Suppressor macrophage (primary cell): ENCODE measurements around the gene C5orf52.
"Not testable (repeated sequence)": the region's sequence is repeated elsewhere in the genome, so short reads cannot be mapped to it uniquely, and the experiment has no call there.

Source experiments
- DNase-seq, 4 experiments: peaks; one replicate each; pipeline ENCODE4 v3.0.0-alpha.2; 2020 to 2022
- total RNA-seq, 17 experiments: gene quantifications; one replicate each; lab custom pipeline; 2026; ENCODE audit warnings: mixed read lengths in 6 of 17, inconsistent platforms in 3 of 17; lab: John Stamatoyannopoulos, UW

The C5orf52 gene
- total RNA-seq = 0 to 0.35 (median 0) reads per million in 17 experiments

DNA sequence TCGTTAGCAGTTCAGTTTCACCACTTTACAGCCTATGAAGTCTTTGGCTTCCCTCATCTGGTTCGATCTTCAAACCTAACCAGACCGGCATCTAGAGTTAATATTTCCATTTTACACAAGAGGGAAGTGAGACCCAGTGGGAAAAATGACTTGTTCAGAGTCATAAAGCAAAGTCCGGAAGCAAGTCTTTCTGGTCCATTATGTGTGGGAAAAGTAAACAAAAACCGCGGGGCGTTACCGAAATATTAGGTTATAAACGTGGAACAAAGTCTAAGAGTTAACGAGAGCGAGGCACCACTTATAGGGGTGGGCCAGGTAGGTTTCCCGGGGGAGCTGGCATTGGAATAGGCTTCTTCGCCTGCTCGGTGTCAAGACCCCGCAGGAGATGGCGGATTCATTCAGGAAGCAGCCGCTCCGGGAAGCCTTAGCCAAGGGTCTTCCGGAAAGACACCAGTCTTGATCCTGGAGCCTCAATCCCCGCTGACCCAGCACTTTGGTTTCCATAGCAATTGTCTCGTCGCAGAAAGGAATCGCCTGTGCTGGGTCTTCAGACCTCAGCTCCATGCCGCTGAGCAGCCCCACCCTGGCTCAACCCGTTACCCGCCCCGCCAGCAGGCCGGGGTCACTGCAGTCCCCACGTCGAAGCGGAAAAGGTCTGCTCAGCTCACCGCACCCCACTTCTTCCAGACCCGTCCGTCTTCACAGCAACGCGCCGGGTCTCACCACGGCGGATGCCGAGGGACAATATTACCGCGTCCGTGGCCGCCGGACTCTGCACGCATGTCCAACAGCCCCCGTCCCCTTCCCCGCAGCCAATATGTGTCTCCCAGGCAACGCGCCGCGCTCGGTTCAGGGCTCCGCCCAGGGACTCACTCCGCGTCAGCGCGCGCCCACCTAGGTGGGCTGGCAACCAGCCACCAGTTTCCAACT lies at the start of gene C5orf52:
TSS of gene C5orf52 (plus strand) at position 872 of the 930 bp plus-strand sequence. CDS start 82 bp downstream, outside the sequence.
- peak; percentile 30 to 63 (median 48) for DNase-seq

DNA sequence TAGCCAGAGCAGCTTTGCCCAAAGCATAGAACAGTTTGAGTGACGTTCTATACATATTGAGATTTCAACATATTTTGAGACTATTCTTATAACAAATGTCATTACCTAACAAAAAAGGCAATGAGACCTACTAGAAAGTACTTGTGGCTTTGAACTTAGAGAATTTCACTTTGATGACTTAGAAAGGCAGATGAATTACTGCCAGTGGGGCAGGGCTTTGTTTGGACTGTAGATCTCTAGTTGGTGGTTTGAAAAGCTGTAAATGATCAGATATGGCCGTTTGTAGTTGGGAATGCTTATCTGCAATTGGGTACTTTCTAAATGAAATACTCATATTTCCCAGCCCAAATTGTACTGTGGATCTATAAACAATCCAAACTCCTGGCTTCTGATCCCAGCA lies 47.2 kb upstream of the C5orf52 start:
- no peak for DNase-seq

DNA sequence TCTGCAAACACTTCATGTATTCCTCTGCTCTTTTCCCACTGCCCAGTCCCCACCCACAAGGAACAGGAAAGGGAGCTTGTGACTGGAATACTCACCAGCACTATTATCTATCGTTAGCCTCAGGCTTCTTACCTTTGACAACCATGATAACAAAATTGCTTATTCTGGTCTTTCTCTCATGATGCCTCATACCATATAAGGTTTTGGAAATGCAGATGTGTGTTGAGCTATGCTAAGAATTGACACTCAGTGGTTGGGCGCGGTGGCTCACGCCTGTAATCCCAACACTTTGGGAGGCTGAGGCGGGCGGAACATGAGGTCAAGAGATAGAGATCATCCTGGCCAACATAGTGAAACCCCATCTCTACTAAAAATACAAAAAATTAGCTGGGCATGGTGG lies 44.5 kb upstream of the C5orf52 start:
- DNase-seq = no peak

DNA sequence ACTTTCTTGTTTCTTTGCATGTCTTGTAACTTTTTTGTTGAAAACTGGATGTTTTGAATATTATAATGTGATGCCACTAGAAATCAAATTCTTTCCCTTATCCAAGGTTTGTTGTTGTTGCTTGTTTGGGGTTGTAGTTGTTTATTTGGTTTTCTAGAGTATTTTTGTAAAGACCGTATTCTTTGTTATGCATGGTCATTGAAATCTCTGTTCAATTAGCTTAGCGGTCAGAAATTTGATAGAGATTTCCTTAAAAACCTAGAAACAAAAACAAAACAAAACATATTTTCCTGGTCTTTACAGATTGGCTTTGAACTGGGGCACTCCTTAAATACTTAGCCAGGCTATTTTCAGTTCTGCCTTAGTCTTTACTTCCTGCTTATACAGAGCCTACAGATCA lies 41.0 kb upstream of the C5orf52 start:
- DNase-seq = peak in 1 of 4 experiments; percentile 37

DNA sequence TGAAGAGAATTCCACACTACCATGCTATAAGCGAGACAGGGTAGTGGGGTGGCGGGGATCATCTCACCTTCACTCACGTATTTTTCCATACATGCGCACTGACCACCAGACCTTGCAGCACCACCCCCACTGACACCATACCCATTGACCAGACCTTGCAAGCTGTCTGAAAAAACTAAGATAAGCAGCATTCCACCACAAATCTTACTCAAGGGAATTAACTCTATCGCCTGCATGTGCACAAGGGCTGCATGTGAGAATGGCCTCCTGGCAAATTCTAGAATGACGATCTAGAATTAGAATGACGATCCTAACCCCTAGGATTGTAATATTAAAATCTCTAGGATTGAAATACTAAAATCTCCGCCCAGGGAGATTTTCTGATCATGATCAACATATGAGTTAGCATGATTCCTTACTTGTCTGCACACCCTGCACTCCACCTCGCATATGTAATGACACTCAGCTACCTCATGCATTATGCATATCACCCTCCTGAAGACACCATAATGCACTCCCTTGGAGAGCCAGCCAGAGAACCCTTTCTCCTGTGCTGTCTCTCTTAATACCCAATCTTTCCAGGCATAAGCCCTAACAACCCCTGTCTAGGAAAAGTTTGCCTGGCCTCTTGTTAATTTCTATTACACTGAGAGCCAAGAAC lies 30.8 kb upstream of the C5orf52 start:
- DNase-seq = no peak

DNA sequence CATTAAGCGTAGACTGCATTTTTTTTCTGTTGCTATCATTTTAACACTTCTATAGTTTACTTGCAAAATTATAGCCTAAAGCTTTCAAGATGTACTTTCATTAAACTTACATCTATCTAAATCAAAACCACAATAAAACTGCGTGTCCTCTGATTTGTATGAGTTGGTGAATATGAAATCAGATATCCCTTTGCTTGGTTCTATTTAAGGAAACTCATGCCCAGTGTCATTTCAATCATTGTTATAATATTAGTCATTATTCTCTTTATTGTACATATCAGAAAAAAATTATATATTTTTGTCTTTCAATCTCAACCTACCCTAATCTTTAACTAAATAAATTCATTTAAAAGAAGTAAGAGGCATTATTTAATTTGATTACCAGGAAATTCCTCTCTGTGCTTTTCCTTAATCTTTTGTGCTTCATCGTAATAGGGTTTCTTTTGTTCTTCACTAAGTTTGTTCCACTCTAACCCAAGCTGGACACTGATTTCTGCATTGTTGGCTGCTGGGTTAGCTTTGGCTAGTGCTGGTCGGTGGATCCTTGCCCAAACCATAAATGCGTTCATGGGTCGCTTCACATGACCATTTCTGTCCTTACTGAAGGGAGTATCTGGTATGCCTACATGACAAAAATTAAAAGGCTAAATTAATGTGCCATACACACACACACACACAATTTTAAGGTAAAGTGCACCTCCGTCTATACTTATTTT lies 22.9 kb upstream of the C5orf52 start:
- no peak for DNase-seq

DNA sequence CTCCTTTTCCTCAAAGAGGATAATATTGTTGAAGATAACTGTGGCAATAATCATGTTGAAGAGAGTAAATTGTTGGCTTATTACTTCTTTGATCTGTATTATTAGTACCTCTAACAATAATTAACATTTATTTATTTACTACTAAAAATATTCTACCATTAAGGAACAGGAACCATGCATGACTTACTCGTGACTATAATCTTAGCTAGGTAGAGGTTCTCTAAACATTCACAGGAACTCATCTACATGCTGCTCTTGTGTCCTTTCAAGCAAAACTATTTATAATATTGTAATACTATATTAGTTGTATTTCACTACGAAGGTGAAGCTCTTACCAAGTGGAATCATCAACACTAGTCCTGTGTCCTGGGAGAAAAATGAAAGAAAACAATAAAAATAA lies 22.2 kb upstream of the C5orf52 start:
- DNase-seq = no peak

DNA sequence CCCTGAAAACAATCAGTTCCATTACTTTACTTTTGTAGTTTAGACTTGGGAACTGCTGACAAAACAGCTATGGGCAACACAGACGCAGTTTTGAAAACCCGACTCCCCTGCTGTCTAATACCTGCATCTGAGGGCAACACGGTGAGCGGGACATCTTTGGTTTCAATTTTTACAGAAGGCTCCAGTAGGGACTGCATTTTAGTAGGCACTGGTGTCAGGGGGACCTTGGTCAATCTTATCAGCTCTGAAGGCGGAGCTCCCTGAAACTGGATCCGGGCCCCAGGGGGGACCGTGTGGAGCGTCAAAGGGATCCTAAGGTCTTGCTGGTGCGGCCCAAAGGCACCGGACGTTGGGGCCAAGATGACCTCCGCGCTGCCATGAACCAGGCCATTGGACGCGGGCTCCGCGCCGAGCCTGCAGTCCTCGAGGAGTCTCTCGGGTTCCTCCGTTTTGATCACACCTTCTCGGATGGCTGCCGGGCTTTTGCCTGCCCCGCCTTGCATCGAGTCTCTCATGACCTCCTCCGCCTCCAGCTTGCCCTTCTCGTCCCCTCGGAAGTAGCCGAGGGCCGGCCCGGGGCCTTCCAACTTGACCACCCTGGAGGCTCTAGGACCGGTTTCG lies 20.2 kb upstream of the C5orf52 start:
- DNase-seq = no peak

DNA sequence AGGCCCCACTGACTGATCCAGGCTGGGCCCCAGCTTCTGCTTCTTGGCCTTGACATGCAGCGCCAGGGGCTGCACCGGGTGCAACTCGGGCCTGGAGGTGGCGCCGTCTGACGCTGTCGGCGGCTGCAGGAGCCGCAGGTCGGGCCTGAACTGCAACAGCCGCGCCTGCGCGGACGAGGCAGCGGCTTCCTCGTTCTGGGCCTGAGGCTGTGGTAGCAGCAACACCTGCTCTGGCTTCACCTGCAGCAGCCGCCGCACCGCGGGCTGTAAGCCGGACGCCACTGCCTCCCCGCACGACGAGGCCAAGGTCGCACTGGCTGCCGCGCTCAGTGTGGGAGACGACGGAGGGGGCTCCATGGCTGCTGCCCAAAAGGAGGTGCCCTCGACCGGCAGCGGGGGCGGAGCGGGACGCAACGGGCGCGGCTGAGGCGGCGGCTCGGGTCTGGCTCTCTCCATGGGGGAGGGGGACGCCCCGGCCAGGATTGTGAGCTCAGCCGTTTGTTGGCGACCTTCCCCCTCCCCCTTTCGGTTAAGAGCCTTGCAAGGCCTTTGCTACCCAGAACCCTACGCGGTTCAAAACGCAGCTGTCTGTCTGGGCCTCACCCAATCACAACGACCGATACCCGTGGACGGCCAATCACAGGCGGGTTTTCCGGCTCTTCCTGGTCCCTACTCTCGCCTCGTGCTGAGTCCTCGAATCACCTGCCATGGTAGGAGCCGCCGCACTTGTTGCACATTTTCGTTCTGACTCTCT lies 19.5 kb upstream of the C5orf52 start:
- peak; percentile 46 to 77 (median 68) for DNase-seq

DNA sequence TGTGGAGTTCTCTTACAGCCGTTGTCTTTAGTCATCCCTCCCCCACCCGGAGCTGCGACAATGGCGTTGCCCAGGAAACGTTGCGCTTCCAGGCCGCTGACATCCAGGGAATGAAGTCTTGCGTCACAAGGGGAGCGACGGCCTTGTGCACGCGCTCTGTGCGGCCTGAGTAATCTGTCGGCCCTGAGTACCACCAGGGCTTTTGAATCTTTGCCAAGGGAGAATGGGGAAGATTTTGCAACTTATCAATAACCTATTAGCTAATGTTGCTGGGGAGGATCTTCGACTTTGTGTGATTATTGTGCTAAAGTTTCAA lies 19.0 kb upstream of the C5orf52 start, which contains the start of gene SOX30:
TSS of gene SOX30 (minus strand) at position 62 of the 316 bp plus-strand sequence. CDS start 360 bp downstream, outside the sequence.
- DNase-seq = no peak

DNA sequence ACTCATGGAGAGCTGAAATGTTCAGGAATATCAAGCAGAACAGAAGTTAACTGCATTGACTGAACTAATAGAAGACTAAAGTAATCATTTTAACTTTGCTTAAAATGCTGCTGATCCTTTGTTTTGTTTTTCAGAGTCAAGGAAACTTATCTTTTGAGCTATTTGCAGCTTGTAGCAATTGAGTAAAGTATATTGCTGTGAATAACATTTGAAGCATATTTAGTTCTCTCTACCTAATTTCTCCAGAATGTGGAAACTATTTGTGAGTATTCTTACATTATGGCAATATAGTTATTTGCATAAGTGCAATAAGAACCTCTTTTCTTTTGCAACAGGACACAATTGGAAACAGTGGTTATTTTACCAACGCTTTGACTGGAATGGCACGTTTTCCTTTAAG lies 13.8 kb upstream of the C5orf52 start:
- DNase-seq = no peak

DNA sequence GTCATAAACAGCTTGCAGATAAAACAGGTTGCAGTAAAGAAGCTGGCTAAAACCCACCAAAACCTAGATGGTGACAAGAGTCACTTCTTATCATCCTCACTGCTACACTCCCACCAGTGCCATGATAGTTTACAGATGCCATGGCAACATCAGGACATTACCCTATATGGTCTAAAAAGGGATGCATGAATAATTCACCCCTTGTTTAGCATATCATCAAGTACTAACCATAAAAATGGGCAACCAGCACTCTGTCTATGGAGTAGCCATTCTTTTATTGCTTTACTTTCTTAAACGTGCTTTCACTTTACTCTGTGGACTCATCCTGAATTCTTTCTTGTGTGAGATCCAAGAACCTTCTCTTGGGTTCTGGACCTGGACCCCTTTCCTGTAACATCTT lies 12.4 kb upstream of the C5orf52 start:
- DNase-seq = no peak

DNA sequence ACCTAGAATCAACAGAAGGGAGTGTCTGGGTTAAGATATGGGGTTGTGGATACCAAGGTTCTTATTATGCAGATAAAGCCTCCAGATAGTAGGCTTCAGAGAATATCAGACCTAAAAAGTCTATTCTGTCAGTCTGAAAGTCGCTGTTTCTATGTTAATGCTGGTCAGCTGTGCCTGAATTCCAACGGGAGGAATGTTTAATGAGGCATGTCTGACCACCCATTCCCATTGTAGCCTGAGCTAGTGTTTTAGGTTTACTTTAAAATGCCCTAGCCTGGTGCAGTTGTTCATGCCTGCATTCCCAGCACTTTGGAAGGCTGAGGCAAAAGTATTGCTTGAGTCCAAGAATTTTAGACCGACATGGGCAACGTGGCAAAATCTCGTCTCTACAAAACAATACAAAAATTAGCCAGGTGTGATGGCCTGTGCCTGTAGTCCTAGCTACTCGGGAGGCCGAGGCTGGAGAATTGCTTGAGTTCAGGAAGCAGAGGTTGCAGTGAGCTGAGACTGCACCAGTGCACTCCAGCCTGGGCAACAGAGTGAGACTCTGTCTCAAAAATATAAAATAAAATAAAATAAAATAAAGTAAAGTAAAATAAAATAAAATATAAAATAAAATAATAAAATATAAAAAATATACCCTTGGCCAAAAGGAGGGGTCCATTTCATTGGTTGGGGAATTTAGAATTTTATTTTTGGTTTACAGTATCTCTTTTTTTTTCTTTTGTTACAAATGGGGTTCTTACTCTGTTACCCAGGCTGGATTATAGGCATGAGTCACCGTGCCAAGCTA lies 11.3 kb upstream of the C5orf52 start:
- no peak for DNase-seq

DNA sequence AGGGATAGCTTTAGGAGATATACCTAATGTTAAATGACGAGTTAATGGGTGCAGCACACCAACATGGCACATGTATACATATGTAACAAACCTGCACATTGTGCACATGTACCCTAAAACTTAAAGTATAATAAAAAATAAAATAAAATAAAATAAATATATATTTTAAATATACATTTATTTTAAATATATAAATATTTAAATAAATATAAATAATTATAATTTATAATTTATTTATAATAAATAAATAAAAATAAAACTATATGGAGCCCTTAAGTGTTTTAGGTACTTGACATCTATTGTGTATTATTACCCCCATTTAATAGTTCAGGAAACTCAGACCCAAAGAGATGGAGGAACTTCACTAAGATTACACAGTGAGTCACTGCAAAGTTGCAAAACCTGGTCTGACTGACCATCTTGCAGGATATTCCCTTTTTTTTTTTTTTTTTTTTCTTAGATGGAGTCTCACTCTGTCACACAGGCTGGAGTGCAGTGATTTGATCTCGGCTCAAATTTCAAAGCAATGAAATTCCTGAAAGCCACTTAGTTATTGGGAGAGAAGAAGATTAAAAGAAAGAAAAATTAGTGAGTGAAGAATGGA lies 5.8 kb upstream of the C5orf52 start:
- peak; percentile 81 to 93 (median 86) for DNase-seq

DNA sequence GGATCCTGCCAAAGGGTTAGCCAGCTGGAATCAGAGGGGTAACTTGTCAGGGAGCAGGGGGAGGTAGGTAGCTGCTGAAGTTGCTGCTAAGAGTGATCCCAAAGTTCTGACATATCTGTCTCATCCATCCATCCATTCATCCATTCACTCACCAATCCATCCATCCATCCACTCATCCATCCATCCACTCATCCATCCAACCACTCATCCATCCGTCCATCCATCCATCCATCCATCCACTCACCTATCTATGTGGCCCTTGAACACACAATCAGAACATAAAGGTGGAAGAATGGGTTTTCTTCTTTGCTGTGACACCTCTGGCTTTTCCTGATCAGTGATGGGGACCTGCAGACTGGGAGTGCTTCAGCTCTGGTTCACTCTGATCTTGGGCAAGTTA lies 3.0 kb upstream of the C5orf52 start:
- no peak for DNase-seq

DNA sequence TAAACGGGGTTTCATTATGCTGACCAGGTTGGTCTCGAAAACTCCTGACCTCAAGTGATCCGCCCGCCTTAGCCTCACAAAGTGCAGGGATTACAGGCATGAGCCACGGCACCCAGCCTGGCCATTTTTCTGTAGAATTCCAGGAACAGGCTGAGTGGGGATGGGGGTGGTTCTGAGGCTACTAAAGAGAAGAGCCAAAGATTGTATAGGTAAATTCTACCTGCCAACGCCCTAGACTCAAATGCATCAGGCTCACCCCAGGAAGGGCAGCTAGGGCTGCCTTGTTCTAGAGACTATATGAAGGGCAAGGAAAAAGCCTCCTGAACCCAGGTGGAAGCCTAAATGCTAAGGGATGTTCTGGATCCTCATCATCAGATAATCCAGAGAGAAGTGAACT lies 1.6 kb upstream of the C5orf52 start:
- no peak for DNase-seq

DNA sequence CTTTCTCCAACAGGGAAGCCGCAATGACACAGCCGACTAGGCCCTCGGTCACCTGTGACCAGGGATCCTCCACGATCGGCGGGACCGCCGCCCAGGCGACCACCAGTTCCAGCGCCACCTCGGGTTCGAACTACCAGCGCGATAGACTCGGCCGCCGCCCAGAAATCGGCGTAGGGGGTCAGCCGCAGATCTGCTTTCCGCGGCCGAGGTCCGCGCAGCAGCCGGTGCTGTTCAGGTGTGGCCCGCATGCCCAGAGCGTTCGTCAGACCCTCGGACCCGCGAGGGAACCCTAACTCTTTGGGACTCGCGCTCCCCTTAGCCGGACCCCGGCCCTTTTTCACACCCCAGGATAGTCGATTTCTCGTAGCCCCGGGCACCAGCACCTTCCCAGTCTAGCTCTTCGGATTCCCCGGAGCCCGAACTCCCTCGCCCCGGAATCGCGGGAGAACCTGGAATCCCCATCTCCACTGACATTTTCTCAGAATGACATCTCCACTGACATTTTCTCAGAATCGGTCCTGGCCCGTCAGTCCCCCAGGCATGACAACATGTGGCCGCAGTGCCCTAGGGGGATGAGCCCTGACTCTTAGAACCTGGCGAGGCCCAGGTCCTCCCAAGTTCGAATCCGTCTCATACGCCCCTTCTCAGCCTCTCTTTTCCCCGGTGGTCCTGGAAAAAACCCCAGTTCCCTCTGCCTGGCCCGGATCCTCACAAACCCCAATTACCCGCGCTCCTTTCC lies 428 bp downstream of the C5orf52 start:
- DNase-seq = no peak

DNA sequence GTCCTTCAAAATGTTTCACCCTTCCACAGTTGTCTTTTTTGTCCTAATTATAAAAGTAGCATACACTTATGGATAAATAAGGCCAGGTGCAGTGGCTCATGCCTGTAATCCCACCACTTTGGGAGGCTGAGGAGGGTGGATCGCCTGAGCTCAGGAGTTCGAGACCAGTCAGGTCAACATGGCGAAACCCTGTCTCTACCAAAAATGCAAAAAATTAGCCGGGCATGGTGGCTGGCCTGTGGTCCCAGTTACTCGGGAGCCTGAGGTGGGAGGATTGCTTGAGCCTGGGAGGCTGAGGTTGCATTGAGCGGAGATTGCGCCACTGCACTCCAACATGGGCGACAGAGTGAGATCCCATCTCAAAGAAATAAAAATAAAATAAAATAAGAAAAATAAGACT lies 1.6 kb downstream of the C5orf52 start:
- DNase-seq = no peak

DNA sequence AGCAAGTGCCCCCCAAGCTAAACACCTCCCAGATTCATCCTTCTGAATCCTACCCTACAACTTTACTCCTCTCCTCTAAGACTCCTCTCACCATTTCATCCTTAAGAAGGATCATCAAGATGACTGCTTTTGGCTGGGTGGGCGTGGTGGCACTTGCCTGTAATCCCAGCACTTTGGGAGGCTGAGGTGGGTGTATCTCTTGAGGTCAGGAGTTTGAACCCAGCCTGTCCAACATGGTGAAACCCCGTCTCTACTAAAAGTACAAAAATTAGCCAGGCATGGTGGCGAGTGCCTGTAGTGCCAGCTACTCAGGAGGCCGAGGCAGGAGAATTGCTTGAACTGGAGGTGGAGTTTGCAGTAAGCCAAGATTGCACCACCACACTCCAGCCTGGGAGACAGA lies 3.0 kb downstream of the C5orf52 start:
- DNase-seq = not testable (repeated sequence)

DNA sequence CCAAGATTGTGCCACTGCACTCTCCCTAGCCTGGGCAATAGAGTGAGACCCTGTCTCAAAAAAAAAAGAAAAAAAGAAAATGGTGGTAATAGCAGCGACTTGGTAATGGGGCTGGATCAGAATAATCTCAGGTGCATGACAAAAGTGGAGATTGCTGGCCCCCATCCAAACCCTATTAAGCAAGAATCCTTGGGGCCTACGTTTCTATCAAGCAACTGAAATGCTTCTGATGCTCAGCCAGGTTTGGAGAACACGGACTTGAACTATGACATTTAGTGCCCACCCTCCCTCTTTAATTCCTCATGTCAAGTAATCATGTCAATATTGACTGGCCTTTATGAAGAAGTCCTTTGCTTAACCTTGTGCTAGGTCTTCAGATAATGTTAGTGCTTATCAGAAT lies 6.6 kb downstream of the C5orf52 start:
- no peak for DNase-seq
